ENCODE results near the gene IGLL5.

IGLL5 gene

DNA sequence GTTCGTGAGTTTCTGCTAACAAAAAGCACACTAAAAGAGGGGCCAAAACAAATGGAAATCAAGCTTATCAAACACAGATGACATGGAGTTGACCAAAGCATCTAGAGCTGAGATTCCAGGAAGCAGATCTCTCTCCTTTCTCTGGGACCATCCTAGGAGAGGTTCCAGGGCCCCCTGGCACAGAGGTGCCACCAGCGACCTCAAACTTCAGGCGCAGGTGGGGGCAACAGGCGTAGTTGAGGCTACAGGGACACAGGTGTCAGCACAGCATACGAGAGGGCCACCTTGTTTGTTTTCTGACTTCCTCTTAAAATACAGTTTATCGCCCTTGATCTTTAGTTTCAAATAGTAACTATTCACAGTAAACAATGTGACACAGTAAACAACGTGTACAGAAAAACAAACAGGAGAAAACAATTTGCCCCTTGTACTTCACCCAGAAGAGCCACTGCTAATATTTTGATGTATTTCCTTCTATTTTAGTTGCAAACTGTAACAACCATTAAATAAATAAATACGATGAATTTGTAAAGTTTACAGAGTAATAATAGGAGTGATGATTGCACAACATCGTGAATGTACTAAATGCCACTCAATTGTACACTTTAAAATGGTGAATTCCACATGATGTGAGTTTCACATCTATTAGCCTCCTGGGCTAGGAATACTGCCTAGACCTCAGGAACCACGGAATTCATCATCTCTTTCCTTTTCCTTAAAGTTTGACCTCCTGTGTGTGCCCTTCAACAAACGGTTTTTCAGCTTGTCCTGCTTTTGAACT is 52.2 kb downstream of the IGLL5 start:
- Histone ChIP-seq H3K4me1 (ENCODE audit: control insufficient read depth in 1 of 2, insufficient read depth in 1 of 2, low read depth in 1 of 2, low read length in 1 of 2) (no peaks in the 10 kb centered on the region), H3K9me3 (no peaks in the 10 kb centered on the region), H3K27ac (no peak overlapping the region), H3K27me3 (no peaks in the 10 kb centered on the region), H3K4me3 (ENCODE audit: low read depth in 1 of 2, low read length in 1 of 2) (no peak overlapping the region), H3K36me3 (no peaks in the 10 kb centered on the region)
- TF ChIP-seq, protein P1, sequence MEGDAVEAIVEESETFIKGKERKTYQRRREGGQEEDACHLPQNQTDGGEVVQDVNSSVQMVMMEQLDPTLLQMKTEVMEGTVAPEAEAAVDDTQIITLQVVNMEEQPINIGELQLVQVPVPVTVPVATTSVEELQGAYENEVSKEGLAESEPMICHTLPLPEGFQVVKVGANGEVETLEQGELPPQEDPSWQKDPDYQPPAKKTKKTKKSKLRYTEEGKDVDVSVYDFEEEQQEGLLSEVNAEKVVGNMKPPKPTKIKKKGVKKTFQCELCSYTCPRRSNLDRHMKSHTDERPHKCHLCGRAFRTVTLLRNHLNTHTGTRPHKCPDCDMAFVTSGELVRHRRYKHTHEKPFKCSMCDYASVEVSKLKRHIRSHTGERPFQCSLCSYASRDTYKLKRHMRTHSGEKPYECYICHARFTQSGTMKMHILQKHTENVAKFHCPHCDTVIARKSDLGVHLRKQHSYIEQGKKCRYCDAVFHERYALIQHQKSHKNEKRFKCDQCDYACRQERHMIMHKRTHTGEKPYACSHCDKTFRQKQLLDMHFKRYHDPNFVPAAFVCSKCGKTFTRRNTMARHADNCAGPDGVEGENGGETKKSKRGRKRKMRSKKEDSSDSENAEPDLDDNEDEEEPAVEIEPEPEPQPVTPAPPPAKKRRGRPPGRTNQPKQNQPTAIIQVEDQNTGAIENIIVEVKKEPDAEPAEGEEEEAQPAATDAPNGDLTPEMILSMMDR (IDR thresholded peaks at IDR 0.05) = no peak

- H3K27me3 ChIP-seq = no peaks in the 10 kb centered on the region
- no peaks in the 10 kb centered on the region for H3K4me1 ChIP-seq (ENCODE audit: control insufficient read depth in 1 of 2, insufficient read depth in 1 of 2, low read depth in 1 of 2, low read length in 1 of 2)
- TF ChIP-seq, protein P1 (IDR thresholded peaks at IDR 0.05) = no peak
- no peak overlapping the region for H3K27ac ChIP-seq
- H3K4me3 ChIP-seq (ENCODE audit: low read depth in 1 of 2, low read length in 1 of 2) = no peak overlapping the region
- no peaks in the 10 kb centered on the region for H3K9me3 ChIP-seq
- no peaks in the 10 kb centered on the region for H3K36me3 ChIP-seq
Measured at GRCh38 chr22:22940961-22941605, 53.5 kb downstream of the IGLL5 start.

DNA sequence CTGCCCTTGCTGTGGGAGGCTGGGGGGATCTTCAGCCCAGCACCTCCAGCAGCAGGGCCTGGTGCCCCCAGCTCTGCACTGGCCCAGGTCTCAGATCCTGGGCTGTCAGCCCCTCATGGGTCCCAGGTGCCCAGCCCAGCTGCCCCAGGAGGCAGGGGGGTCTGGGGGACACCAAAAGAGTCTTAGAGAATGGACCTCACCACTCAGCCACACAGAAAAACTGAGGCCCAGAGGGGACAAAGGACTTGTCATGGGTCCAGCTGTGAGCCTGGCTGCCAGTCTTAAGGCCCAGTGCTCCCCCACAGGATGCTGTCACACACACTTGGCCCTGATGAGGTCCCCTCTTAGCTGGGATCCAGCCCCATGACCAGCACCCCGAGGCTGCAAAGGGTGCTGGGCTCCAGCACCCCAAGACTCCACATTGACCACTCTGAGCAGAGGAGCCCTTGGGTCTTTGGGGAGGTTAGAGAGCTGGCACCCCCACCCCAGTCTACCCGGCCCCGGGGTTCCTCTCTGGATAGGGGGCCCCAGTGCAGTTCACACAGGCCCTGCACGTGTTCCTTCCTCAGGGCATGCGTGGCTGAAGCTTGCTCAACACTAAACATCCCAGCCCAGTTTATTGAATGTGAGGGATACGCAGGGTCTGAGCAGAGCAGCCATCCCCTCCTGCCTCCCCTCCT is 54.4 kb downstream of the IGLL5 start:
- TF ChIP-seq, protein P1 (IDR thresholded peaks at IDR 0.05) = no peak
- no peaks in the 10 kb centered on the region for H3K36me3 ChIP-seq
- H3K4me1 ChIP-seq (ENCODE audit: control insufficient read depth in 1 of 2, insufficient read depth in 1 of 2, low read depth in 1 of 2, low read length in 1 of 2) = no peaks in the 10 kb centered on the region

DNA sequence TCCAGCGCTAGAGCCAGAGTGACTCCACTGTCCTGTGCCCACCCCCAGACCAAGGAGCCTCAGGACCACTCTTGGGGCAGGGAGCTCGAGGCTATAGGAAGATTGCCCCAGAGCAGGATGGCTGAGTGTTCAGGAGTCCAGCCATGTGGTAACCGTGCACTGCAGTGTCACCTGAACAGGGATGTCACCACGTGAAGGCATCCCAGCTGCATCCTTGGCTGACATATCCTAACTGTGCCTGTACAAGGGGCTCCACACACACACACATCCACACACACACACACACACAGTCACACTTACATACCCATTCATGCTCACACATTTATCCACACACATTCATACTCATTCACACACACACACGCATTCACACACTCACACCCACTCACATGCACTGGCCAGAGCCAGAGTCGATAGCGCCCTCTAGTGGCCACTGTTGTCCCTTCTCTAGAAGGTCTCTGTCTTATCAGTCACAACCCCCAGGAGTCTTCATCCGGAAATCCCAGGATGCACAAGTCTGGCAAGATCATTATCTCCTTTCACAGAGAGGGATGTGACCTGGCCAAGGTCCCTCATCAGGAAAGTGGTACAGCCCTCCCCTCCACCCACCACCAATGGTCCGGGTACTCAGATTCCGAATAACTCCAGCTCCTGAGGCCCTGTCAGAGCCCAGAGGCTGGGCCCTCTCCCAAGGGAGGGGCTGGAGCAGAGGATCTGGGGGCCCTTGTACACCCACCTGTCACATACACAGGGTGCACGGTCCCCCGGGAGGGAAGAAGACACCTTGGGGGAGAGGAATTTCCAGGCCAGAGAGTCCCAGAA is 55.1 kb downstream of the IGLL5 start:
- TF ChIP-seq, protein P1 (IDR thresholded peaks at IDR 0.05) = peak; percentile 62
- Histone ChIP-seq H3K36me3 (no peaks in the 10 kb centered on the region), H3K9me3 (no peaks in the 10 kb centered on the region), H3K4me1 (ENCODE audit: control insufficient read depth in 1 of 2, insufficient read depth in 1 of 2, low read depth in 1 of 2, low read length in 1 of 2) (no peaks in the 10 kb centered on the region), H3K4me3 (ENCODE audit: low read depth in 1 of 2, low read length in 1 of 2) (no peak overlapping the region), H3K27me3 (no peaks in the 10 kb centered on the region), H3K27ac (no peak overlapping the region)

More for the DNA sequence above, 54.4 kb downstream of the IGLL5 start:
- Histone ChIP-seq H3K4me3 (ENCODE audit: low read depth in 1 of 2, low read length in 1 of 2) (no peak overlapping the region), H3K27me3 (no peaks in the 10 kb centered on the region), H3K27ac (no peak overlapping the region), H3K9me3 (no peaks in the 10 kb centered on the region)
